Gastroesophageal sphincter (tissue), 3 donors: ENCODE results near the gene RMDN2.

Experiments
- POLR2AphosphoS5 ChIP-seq: sonication (generic); formaldehyde crosslinking; IDR thresholded peaks from one replicate; pipeline ENCODE4 v1.6.1; 2017; ENCODE audit warnings: antibody characterized with exemption
- TF ChIP-seq, protein P1 (sequence below), 4 experiments: fragments of 200-600 bp in 2 of 4; fragments of 450-650 bp in 2 of 4; sonication (generic) in 1 of 4; IDR thresholded peaks; one replicate each; pipeline ENCODE4 v1.5.1; 2017 to 2019; ENCODE audit warnings: antibody characterized with exemption in 4 of 4, mild to moderate bottlenecking in 2 of 4, moderate library complexity in 2 of 4

DNA sequence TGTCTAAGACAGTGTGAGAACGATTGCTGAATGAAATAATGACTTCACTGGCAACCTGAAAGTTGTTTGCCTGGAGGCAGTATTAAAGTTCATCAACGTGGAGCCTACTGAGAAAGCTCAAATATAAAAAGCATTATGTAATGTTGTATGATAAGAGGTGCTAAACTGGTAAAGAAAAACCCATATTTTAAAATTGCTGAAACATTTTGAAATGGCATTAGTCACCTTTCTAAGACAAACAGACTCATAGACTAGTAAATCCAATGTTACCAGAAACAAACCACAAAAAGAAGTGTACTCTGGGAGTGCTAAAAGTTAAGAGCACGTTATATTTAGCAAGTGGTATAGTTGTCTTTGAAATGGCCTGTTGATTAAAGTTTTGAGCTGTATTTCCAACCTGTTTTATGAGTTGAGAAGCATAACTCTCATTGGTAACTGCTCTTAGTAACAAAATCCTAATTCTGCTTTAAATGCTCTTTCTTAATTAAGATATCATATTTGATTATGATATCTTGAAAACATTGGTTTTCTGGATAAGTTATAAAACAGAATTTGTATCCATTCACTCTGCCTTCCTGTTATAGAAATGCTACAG is 88.2 kb downstream of the RMDN2 start:
- TF ChIP-seq, protein P1, sequence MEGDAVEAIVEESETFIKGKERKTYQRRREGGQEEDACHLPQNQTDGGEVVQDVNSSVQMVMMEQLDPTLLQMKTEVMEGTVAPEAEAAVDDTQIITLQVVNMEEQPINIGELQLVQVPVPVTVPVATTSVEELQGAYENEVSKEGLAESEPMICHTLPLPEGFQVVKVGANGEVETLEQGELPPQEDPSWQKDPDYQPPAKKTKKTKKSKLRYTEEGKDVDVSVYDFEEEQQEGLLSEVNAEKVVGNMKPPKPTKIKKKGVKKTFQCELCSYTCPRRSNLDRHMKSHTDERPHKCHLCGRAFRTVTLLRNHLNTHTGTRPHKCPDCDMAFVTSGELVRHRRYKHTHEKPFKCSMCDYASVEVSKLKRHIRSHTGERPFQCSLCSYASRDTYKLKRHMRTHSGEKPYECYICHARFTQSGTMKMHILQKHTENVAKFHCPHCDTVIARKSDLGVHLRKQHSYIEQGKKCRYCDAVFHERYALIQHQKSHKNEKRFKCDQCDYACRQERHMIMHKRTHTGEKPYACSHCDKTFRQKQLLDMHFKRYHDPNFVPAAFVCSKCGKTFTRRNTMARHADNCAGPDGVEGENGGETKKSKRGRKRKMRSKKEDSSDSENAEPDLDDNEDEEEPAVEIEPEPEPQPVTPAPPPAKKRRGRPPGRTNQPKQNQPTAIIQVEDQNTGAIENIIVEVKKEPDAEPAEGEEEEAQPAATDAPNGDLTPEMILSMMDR (IDR thresholded peaks at IDR 0.05) = no peak
- TF ChIP-seq POLR2AphosphoS5 = no peak
